Measurements from ENCODE around the gene ZSCAN16. TPM values are rescaled to one million over a fixed set of nuclear protein-coding genes. Genes with fewer than 3 reads are reported as not detected.
A peak's percentile ranks its signal among the peaks of the same experiment; 100 is the strongest.

Gene ZSCAN16
- total and polyA plus RNA-seq, 2 of the 13 experiments (the other 11 are each of a cell fraction or from before 2014, with no cell fraction given) = 5.7 to 12.7 TPM

DNA sequence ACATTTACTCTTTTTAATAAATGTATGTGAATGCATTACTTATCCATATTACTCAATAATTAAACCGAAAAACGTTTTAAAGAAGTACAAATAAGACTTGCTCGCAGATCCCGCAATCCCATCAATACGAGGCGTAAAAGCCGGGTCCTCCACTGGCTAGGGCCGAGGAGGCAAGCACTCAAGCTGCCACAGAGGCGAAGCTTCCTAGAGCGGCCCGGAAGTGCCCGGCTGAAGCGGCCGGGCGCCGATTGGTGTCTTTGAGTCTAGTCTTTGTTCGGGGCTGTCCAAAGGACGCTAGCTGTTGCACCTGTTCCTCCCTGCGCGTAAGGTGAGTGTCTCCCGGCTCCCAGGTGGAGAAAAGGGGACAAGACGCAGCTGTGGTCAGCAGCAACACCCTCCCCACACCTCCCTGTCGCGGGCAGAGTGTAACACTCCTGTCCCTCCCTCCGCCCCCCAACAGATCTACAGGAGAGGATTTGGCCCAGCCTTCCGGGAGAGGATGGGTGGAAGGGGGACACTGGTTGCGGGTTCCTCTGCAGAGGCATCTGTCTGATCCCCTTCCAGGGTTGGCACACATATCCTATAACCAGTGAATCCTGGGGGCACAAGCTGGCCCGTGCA lies at the start of gene ZSCAN16 (continued):
- TF ChIP-seq, protein P1, sequence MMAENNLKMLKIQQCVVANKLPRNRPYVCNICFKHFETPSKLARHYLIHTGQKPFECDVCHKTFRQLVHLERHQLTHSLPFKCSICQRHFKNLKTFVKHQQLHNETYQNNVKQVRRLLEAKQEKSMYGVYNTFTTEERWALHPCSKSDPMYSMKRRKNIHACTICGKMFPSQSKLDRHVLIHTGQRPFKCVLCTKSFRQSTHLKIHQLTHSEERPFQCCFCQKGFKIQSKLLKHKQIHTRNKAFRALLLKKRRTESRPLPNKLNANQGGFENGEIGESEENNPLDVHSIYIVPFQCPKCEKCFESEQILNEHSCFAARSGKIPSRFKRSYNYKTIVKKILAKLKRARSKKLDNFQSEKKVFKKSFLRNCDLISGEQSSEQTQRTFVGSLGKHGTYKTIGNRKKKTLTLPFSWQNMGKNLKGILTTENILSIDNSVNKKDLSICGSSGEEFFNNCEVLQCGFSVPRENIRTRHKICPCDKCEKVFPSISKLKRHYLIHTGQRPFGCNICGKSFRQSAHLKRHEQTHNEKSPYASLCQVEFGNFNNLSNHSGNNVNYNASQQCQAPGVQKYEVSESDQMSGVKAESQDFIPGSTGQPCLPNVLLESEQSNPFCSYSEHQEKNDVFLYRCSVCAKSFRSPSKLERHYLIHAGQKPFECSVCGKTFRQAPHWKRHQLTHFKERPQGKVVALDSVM (CRISPR knock-in tag; IDR thresholded peaks at IDR 0.05) = no peak; the same call in 1 of the 2 replicates
- TF ChIP-seq ZNF558 (CRISPR knock-in tag; IDR thresholded peaks at IDR 0.05; ENCODE audit: borderline replicate concordance) (no peak), ZNF362 (CRISPR knock-in tag; IDR thresholded peaks at IDR 0.05; ENCODE audit: borderline replicate concordance) (no peak), EEA1 (CRISPR knock-in tag; IDR thresholded peaks at IDR 0.05; ENCODE audit: borderline replicate concordance) (no peak), AKAP8 (CRISPR knock-in tag; IDR thresholded peaks at IDR 0.05) (0 out of 2 replicates have a peak, but pooled peaks have one; percentile 42), ZHX2 (IDR thresholded peaks at IDR 0.05; ENCODE audit: low read depth) (no peak), ZHX2 (CRISPR knock-in tag; IDR thresholded peaks at IDR 0.05; ENCODE audit: borderline replicate concordance) (no peak), CREB1 (IDR thresholded peaks at IDR 0.05) (no peak), CREB1 (CRISPR knock-in tag; IDR thresholded peaks at IDR 0.05) (peak; percentile 69), PBX3 (CRISPR knock-in tag; IDR thresholded peaks at IDR 0.05; ENCODE audit: borderline replicate concordance) (no peak), ARNT2 (CRISPR knock-in tag; IDR thresholded peaks at IDR 0.05; ENCODE audit: low read depth) (peak; percentile 85), ZMYM3 (CRISPR knock-in tag; IDR thresholded peaks at IDR 0.05) (peak; percentile 60; the same call in 1 of the 2 replicates), ZNF441 (CRISPR knock-in tag; IDR thresholded peaks at IDR 0.05; ENCODE audit: borderline replicate concordance) (peak; percentile 68; the same call in 1 of the 2 replicates), ZNF329 (CRISPR knock-in tag; IDR thresholded peaks at IDR 0.05; ENCODE audit: low read depth) (no peak), HMG20B (CRISPR knock-in tag; conservative IDR thresholded peaks at IDR 0.05) (0 out of 2 replicates have a peak, but pooled peaks have one; percentile 20), ZFYVE20 (CRISPR knock-in tag; IDR thresholded peaks at IDR 0.05; ENCODE audit: borderline replicate concordance, low read depth) (no peak)
- TF ChIP-seq, protein P2, sequence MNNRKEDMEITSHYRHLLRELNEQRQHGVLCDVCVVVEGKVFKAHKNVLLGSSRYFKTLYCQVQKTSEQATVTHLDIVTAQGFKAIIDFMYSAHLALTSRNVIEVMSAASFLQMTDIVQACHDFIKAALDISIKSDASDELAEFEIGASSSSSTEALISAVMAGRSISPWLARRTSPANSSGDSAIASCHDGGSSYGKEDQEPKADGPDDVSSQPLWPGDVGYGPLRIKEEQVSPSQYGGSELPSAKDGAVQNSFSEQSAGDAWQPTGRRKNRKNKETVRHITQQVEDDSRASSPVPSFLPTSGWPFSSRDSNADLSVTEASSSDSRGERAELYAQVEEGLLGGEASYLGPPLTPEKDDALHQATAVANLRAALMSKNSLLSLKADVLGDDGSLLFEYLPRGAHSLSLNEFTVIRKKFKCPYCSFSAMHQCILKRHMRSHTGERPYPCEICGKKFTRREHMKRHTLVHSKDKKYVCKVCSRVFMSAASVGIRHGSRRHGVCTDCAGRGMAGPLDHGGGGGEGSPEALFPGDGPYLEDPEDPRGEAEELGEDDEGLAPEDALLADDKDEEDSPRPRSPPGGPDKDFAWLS (CRISPR knock-in tag; IDR thresholded peaks at IDR 0.05; ENCODE audit: borderline replicate concordance) = no peak
